ENCODE data around the gene SLC8A2.

GRCh38 chr19:47503826-47504150 is 32.1 kb upstream of the SLC8A2 start:
- TF ChIP-seq CTCF (IDR thresholded peaks at IDR 0.05; ENCODE audit: poor library complexity, severe bottlenecking): no peak
- no peak for TF ChIP-seq RAD21 (conservative IDR thresholded peaks at IDR 0.05)
